ENCODE measurements around the gene ZDHHC20. TPM values are rescaled to one million over a fixed set of nuclear protein-coding genes. Genes with fewer than 3 reads are reported as not detected.

Gene ZDHHC20
- total RNA-seq, 2 donors from 2014 or later = 85.2 to 94.1 TPM

- no peaks in the 10 kb centered on the region for H3K36me3 Mint-ChIP-seq (ENCODE audit: low read depth)
- no peak for TF ChIP-seq CTCF (conservative IDR thresholded peaks at IDR 0.05)
- DNase-seq = peak; percentile 33
- no peak overlapping the region for H3K9ac ChIP-seq (ENCODE audit: extremely low read depth, low read length, poor library complexity, severe bottlenecking)
- H3K36me3 ChIP-seq (ENCODE audit: control insufficient read depth, insufficient read depth, low read length) = no peaks in the 10 kb centered on the region
- H3K27ac ChIP-seq (ENCODE audit: low read depth, low read length) = no peak overlapping the region
- H3K9me3 Mint-ChIP-seq = peaks cover 10% of the 10 kb centered on the region
- H3K4me3 Mint-ChIP-seq = no peak overlapping the region
- H3K27ac Mint-ChIP-seq = no peak overlapping the region
- peaks cover 11% of the 10 kb centered on the region for H3K27me3 Mint-ChIP-seq (ENCODE audit: insufficient read depth)
- WGBS, 2 experiments (ENCODE audit: insufficient coverage in 1 of 2, insufficient read length in 1 of 2) = 90% methylated on average over 3 of the region's 3 CpGs; no CpG with 5 or more reads in 1 of the 2 experiments
- peaks cover 7% of the 10 kb centered on the region for H3K4me1 ChIP-seq (ENCODE audit: control insufficient read depth, insufficient read depth, low read length)
- H3K9me3 ChIP-seq (ENCODE audit: control insufficient read depth, low read length) = peaks cover 11% of the 10 kb centered on the region
- H3K4me3 ChIP-seq (ENCODE audit: low read length) = no peak overlapping the region
- peaks cover 12% of the 10 kb centered on the region for H3K4me1 Mint-ChIP-seq
- no peaks in the 10 kb centered on the region for H3K27me3 ChIP-seq (ENCODE audit: control insufficient read depth, insufficient read depth, low read length, poor library complexity, severe bottlenecking)
These were observed 97.4 kb downstream of the ZDHHC20 start for GRCh38 chr13:21361706-21362105.

- Histone ChIP-seq H3K4me1 (ENCODE audit: control insufficient read depth, insufficient read depth, low read length) (peaks cover 6% of the 10 kb centered on the region), H3K36me3 (ENCODE audit: control insufficient read depth, insufficient read depth, low read length) (no peaks in the 10 kb centered on the region), H3K27me3 (ENCODE audit: control insufficient read depth, insufficient read depth, low read length, poor library complexity, severe bottlenecking) (no peaks in the 10 kb centered on the region), H3K9me3 (ENCODE audit: control insufficient read depth, low read length) (peaks cover 11% of the 10 kb centered on the region), H3K27ac (ENCODE audit: low read depth, low read length) (no peak overlapping the region), H3K4me3 (ENCODE audit: low read length) (no peak overlapping the region), H3K9ac (ENCODE audit: extremely low read depth, low read length, poor library complexity, severe bottlenecking) (no peak overlapping the region)
- Mint-ChIP-seq H3K27ac (no peak overlapping the region), H3K4me3 (no peak overlapping the region), H3K27me3 (ENCODE audit: insufficient read depth) (peaks cover 11% of the 10 kb centered on the region), H3K36me3 (ENCODE audit: low read depth) (no peaks in the 10 kb centered on the region), H3K9me3 (peaks cover 10% of the 10 kb centered on the region), H3K4me1 (peaks cover 12% of the 10 kb centered on the region)
- no peak for DNase-seq
- WGBS, 2 experiments (ENCODE audit: insufficient coverage in 1 of 2, insufficient read length in 1 of 2) = 65 to 82% methylated on average over 2 to 7 of the region's 7 CpGs
- no peak for TF ChIP-seq CTCF (conservative IDR thresholded peaks at IDR 0.05)
These were observed 98.0 kb downstream of the ZDHHC20 start for GRCh38 chr13:21361123-21361522.

- no peaks in the 10 kb centered on the region for H3K4me1 ChIP-seq (ENCODE audit: control insufficient read depth, insufficient read depth, low read length)
- H3K27ac ChIP-seq (ENCODE audit: low read depth, low read length) = no peak overlapping the region
- no peak overlapping the region for H3K4me3 Mint-ChIP-seq
- 91 to 95% methylated on average over 4 of the region's 4 CpGs for WGBS, 2 experiments (ENCODE audit: insufficient coverage in 1 of 2, insufficient read length in 1 of 2)
- H3K36me3 Mint-ChIP-seq (ENCODE audit: low read depth) = no peaks in the 10 kb centered on the region
- no peak for TF ChIP-seq CTCF (conservative IDR thresholded peaks at IDR 0.05)
- no peak overlapping the region for H3K9ac ChIP-seq (ENCODE audit: extremely low read depth, low read length, poor library complexity, severe bottlenecking)
- H3K4me3 ChIP-seq (ENCODE audit: low read length) = no peak overlapping the region
- H3K36me3 ChIP-seq (ENCODE audit: control insufficient read depth, insufficient read depth, low read length) = no peaks in the 10 kb centered on the region
- peaks cover 10% of the 10 kb centered on the region for H3K9me3 Mint-ChIP-seq
- no peak for DNase-seq
- H3K9me3 ChIP-seq (ENCODE audit: control insufficient read depth, low read length) = peaks cover 11% of the 10 kb centered on the region
- H3K27ac Mint-ChIP-seq = no peak overlapping the region
- H3K4me1 Mint-ChIP-seq = peaks cover 8% of the 10 kb centered on the region
- H3K27me3 ChIP-seq (ENCODE audit: control insufficient read depth, insufficient read depth, low read length, poor library complexity, severe bottlenecking) = no peaks in the 10 kb centered on the region
- peaks cover 11% of the 10 kb centered on the region for H3K27me3 Mint-ChIP-seq (ENCODE audit: insufficient read depth)
These were observed 98.6 kb downstream of the ZDHHC20 start for GRCh38 chr13:21360463-21360862.

All from endodermal cell (in vitro differentiated cells).